Mesothelial cell of epicardium (in vitro differentiated cells): ENCODE results near the gene METTL9. TPM values are rescaled to one million over a fixed set of nuclear protein-coding genes. Genes with fewer than 3 reads are reported as not detected.
A peak's percentile ranks its signal among the peaks of the same experiment; 100 is the strongest.
"Not testable (repeated sequence)": the region's sequence is repeated elsewhere in the genome, so short reads cannot be mapped to it uniquely, and the experiment has no call there.

Source experiments
- DNase-seq, 2 experiments: peaks; one replicate each; pipeline ENCODE4 v3.0.0; 2021; ENCODE audit warnings: low spot score in 2 of 2; ENCODE audit not compliant: unreplicated experiment in 2 of 2
- H3K27ac Mint-ChIP-seq: 2 replicates; pipeline ENCODE4 v1.8.0; 2021; ENCODE audit warnings: mixed read lengths
- H3K27me3 Mint-ChIP-seq: 2 replicates; pipeline ENCODE4 v1.8.0; 2021; ENCODE audit warnings: low read depth, mixed read lengths
- H3K36me3 Mint-ChIP-seq: 2 replicates; pipeline ENCODE4 v1.8.0; 2021; ENCODE audit warnings: mixed read lengths
- H3K4me1 Mint-ChIP-seq: 2 replicates; pipeline ENCODE4 v1.8.0; 2021; ENCODE audit warnings: mixed read lengths
- H3K4me3 Mint-ChIP-seq: 2 replicates; pipeline ENCODE4 v1.8.0; 2021; ENCODE audit warnings: mild to moderate bottlenecking, moderate library complexity, mixed read lengths
- H3K9me3 Mint-ChIP-seq: 2 replicates; pipeline ENCODE4 v1.8.0; 2021; ENCODE audit warnings: mixed read lengths
- total RNA-seq: library from RNA; stranded (reverse); gene quantifications from 3 replicates; pipeline ENCODE4 v1.2.1, GENCODE V29; 2021
- TF ChIP-seq, protein P1 (sequence below): fragments of 200-600 bp; sonication (generic); IDR thresholded peaks from one replicate; pipeline ENCODE4 v1.5.0; 2021; ENCODE audit warnings: antibody characterized with exemption; ENCODE audit not compliant: unreplicated experiment

The METTL9 gene
- total RNA-seq, 1 donor from 2014 or later: 138 TPM

DNA sequence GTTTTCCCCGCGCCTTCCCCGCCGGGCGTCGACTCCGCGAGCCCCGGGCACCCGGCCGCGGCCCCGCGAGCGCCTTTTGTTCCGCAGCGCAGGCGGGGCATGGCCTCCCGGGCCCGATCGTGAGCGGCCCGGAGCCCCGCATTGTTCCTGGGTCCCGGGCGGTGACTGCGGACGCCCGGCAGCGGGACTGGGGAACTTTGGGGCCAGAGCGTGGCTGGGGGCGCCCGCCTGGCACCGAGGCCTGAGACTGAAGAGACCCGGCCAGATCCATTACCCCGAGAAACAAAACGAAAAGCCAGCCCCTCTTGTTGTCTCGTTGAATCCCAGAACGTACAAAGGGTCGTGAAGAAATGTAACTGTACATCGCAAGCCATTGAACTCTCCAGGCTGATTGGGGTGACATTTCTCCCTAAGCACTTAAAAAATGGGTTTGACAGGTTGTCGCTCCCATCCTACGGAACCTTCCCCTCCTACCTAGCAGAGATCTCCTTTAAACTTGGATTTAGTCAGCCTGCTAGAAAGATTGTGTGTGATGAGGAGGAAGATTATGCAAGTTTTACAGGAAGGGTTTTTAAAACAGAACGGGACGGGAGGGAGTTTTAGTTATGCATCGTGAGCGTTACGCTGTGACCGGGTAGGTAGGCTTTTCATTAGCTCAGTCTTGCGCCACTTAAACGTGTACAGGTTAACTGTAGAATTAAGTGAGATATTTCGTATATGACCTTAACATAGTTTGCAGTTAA is 825 bp downstream of the METTL9 start:
- Mint-ChIP-seq H3K4me1 (peaks cover 47% of the 10 kb centered on the region), H3K36me3 (no peaks in the 10 kb centered on the region), H3K4me3 (peak overlapping the region; percentile 85), H3K9me3 (no peaks in the 10 kb centered on the region), H3K27ac (peak overlapping the region; percentile 98), H3K27me3 (no peaks in the 10 kb centered on the region)
- TF ChIP-seq, protein P1, sequence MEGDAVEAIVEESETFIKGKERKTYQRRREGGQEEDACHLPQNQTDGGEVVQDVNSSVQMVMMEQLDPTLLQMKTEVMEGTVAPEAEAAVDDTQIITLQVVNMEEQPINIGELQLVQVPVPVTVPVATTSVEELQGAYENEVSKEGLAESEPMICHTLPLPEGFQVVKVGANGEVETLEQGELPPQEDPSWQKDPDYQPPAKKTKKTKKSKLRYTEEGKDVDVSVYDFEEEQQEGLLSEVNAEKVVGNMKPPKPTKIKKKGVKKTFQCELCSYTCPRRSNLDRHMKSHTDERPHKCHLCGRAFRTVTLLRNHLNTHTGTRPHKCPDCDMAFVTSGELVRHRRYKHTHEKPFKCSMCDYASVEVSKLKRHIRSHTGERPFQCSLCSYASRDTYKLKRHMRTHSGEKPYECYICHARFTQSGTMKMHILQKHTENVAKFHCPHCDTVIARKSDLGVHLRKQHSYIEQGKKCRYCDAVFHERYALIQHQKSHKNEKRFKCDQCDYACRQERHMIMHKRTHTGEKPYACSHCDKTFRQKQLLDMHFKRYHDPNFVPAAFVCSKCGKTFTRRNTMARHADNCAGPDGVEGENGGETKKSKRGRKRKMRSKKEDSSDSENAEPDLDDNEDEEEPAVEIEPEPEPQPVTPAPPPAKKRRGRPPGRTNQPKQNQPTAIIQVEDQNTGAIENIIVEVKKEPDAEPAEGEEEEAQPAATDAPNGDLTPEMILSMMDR: no peak
- no peak for DNase-seq

DNA sequence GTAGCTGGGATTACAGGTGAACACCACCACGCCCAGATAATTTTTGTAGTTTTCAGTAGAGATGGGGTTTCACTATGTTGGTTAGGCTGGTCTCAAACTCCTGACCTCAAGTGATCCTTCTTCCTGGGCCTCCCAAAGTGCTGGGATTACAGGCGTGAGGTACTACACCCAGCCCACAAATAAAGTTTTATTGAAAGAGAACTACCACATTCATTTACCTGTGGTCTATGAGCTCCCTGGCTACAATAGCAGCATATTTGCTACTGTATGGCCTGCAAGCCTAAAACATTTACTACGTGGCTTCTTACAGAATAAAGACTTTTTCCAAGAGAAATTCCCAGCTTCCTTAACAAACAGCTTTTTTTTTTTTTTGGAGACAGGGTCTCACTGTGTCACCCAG is 3.4 kb downstream of the METTL9 start:
- Mint-ChIP-seq H3K27ac (no peak overlapping the region), H3K9me3 (no peaks in the 10 kb centered on the region), H3K36me3 (no peaks in the 10 kb centered on the region), H3K27me3 (no peaks in the 10 kb centered on the region), H3K4me1 (peaks cover 45% of the 10 kb centered on the region), H3K4me3 (no peak overlapping the region)
- TF ChIP-seq, protein P1: no peak
- DNase-seq: no peak

DNA sequence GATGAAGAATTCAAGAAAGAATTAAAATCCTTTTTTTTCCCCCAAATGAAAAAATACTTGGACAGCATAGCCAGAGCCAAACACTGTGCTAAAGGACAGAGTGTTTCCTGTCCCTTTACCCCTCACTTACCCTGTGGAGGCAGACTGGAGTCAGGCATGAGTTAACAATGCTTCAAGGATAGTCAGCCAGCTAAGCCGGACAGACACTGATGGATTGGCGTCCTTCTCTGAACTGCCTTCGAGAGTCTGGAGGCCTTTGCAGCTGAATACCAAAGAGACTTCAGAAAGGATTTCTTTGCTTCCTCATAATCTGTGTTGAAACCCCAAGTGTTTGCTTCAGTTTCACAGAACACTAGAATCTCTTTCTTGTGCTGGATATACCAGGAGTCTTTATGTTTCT is 4.6 kb downstream of the METTL9 start:
- Mint-ChIP-seq H3K27me3 (no peaks in the 10 kb centered on the region), H3K4me3 (peak overlapping the region; percentile 24), H3K9me3 (no peaks in the 10 kb centered on the region), H3K27ac (peak overlapping the region; percentile 94), H3K36me3 (no peaks in the 10 kb centered on the region), H3K4me1 (peaks cover 43% of the 10 kb centered on the region)
- no peak for DNase-seq
- TF ChIP-seq, protein P1: no peak

GRCh38 chr16:21605848-21606247 is 6.5 kb downstream of the METTL9 start:
- not testable (repeated sequence) for DNase-seq, H3K4me3 Mint-ChIP-seq, H3K27ac Mint-ChIP-seq, H3K9me3 Mint-ChIP-seq, H3K27me3 Mint-ChIP-seq, H3K36me3 Mint-ChIP-seq
- H3K4me1 Mint-ChIP-seq: peaks cover 52% of the 10 kb centered on the region

DNA sequence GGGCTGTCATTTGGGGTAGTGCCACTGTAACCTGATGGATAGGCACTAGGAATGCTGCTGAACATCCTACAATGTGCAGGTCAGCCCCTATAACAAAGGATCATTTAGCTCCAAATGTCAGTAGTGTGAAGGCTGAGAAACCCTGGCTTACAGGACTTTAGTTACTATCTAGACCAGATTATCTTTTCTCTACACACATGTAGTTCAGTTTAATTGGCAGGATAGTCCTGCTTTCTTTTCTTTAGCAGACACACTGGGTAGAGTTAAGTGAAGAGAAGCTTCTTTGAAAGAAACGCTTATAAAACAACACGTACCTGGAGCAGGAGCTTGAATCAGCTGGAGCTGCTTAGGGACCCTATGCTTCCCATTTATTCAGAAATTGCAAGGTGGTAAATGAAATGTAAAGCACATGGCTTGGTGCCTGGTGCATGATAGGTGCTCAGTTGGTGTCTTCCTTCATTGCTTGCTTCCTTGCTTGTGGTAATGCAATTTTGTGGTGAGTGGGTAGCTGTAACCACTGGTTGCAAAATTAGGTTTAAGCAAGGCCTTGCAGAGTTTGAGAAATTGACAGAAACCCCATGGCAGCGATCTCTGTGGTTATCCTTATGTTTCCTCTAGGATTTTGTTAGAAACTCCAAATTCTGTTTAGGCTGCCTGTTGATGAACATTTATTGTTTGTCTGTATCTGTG is 9.4 kb downstream of the METTL9 start:
- TF ChIP-seq, protein P1: no peak
- H3K4me3 Mint-ChIP-seq: no peak overlapping the region
- no peak for DNase-seq
- H3K9me3 Mint-ChIP-seq: no peaks in the 10 kb centered on the region
- H3K27ac Mint-ChIP-seq: peak overlapping the region; percentile 55
- H3K27me3 Mint-ChIP-seq: no peaks in the 10 kb centered on the region
- peaks cover 51% of the 10 kb centered on the region for H3K4me1 Mint-ChIP-seq
- peaks cover 2% of the 10 kb centered on the region for H3K36me3 Mint-ChIP-seq

DNA sequence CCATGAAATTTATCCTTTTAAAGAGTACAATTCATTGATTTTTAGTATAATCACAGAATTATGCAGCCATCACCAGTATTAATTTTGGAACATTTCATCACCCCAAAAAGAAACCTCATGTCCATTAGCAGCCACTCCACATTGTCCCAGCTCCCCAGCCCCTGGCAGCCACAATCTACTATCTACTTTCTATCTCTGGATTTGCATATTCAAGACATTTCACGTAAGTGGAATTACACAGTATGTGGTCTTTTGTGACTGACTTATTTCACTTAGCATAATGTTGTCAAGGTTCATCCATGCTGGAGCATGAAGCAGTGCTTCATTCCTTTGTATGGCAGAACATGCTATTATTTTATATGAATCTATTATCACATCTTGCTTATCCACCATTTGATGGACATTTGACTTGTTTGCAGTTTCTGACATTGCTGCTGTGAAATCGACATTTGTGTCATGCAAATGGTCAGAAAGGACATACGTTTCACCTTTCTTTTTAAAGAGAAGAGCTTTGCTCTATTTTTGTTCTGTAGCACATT is 10.7 kb downstream of the METTL9 start:
- no peak overlapping the region for H3K4me3 Mint-ChIP-seq

More for the DNA sequence above, 10.7 kb downstream of the METTL9 start:
- Mint-ChIP-seq H3K36me3 (peaks cover 2% of the 10 kb centered on the region), H3K27ac (no peak overlapping the region), H3K27me3 (no peaks in the 10 kb centered on the region), H3K4me1 (peaks cover 47% of the 10 kb centered on the region), H3K9me3 (no peaks in the 10 kb centered on the region)
- DNase-seq: no peak
- TF ChIP-seq, protein P1: no peak
